ENCODE results near the gene TSEN15.

DNA sequence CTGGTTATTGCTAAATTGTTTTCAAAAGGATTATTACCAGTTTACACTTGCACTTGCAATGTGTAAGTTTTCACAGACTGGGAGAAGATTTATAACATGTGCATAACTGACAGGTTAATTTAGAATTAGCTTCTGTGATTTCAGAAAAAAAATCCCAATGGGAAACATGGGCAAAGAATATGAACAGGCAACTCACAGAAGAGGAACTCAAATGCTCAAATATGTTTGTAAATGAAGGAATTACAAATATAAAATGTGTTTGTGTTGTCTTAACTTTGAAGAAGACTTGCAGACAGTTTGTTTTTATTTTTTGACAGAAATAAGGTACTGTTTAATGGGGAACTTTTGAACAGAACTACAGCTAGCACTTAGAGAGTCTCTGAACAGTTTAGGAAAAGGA is 8.4 kb downstream of the TSEN15 start:
- TF ChIP-seq, protein P1, sequence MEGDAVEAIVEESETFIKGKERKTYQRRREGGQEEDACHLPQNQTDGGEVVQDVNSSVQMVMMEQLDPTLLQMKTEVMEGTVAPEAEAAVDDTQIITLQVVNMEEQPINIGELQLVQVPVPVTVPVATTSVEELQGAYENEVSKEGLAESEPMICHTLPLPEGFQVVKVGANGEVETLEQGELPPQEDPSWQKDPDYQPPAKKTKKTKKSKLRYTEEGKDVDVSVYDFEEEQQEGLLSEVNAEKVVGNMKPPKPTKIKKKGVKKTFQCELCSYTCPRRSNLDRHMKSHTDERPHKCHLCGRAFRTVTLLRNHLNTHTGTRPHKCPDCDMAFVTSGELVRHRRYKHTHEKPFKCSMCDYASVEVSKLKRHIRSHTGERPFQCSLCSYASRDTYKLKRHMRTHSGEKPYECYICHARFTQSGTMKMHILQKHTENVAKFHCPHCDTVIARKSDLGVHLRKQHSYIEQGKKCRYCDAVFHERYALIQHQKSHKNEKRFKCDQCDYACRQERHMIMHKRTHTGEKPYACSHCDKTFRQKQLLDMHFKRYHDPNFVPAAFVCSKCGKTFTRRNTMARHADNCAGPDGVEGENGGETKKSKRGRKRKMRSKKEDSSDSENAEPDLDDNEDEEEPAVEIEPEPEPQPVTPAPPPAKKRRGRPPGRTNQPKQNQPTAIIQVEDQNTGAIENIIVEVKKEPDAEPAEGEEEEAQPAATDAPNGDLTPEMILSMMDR (IDR thresholded peaks at IDR 0.05; ENCODE audit: insufficient read depth, low read length): no peak
- no peak for TF ChIP-seq POLR2AphosphoS5 (IDR thresholded peaks at IDR 0.05; ENCODE audit: low read depth)
- TF ChIP-seq, protein P2, sequence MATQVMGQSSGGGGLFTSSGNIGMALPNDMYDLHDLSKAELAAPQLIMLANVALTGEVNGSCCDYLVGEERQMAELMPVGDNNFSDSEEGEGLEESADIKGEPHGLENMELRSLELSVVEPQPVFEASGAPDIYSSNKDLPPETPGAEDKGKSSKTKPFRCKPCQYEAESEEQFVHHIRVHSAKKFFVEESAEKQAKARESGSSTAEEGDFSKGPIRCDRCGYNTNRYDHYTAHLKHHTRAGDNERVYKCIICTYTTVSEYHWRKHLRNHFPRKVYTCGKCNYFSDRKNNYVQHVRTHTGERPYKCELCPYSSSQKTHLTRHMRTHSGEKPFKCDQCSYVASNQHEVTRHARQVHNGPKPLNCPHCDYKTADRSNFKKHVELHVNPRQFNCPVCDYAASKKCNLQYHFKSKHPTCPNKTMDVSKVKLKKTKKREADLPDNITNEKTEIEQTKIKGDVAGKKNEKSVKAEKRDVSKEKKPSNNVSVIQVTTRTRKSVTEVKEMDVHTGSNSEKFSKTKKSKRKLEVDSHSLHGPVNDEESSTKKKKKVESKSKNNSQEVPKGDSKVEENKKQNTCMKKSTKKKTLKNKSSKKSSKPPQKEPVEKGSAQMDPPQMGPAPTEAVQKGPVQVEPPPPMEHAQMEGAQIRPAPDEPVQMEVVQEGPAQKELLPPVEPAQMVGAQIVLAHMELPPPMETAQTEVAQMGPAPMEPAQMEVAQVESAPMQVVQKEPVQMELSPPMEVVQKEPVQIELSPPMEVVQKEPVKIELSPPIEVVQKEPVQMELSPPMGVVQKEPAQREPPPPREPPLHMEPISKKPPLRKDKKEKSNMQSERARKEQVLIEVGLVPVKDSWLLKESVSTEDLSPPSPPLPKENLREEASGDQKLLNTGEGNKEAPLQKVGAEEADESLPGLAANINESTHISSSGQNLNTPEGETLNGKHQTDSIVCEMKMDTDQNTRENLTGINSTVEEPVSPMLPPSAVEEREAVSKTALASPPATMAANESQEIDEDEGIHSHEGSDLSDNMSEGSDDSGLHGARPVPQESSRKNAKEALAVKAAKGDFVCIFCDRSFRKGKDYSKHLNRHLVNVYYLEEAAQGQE (IDR thresholded peaks at IDR 0.05; ENCODE audit: insufficient replicate concordance, low read depth): no peak
- TF ChIP-seq GABPA (IDR thresholded peaks at IDR 0.05; ENCODE audit: low read depth): no peak
- no peak for TF ChIP-seq SPI1 (IDR thresholded peaks at IDR 0.05; ENCODE audit: borderline replicate concordance, low read depth)

All from HL-60 (cell line).